Stimulated activated CD8-positive, alpha-beta memory T cell treated with anti-CD3 and anti-CD28 coated beads, Interleukin-15, amount 100 ng/mL, for 24 hours (primary cell): ENCODE measurements around the gene DDX1.
"Not testable (repeated sequence)": the region's sequence is repeated elsewhere in the genome, so short reads cannot be mapped to it uniquely, and the experiment has no call there.

Experiments used
- DNase-seq: peaks from one replicate; pipeline ENCODE4 v3.0.0-alpha.2; 2020; ENCODE audit warnings: low read depth

Gene DDX1

GRCh38 chr2:15591692-15592463 lies at the start of gene DDX1:
TSS of gene DDX1 (plus strand) at chr2:15591868. CDS start at chr2:15591934, 66 bp downstream.
- DNase-seq = peak; percentile 79

DNA sequence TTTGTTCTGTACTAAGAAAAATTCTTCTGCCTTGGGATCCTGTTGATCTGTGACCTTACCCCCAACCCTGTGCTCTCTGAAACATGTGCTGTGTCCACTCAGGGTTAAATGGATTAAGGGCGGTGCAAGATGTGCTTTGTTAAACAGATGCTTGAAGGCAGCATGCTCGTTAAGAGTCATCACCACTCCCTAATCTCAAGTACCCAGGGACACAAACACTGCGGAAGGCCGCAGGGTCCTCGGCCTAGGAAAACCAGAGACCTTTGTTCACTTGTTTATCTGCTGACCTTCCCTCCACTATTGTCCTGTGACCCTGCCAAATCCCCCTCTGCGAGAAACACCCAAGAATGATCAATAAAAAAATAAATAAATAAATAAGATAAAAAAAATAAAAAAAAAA lies 49.4 kb upstream of the DDX1 start:
- not testable (repeated sequence) for DNase-seq

DNA sequence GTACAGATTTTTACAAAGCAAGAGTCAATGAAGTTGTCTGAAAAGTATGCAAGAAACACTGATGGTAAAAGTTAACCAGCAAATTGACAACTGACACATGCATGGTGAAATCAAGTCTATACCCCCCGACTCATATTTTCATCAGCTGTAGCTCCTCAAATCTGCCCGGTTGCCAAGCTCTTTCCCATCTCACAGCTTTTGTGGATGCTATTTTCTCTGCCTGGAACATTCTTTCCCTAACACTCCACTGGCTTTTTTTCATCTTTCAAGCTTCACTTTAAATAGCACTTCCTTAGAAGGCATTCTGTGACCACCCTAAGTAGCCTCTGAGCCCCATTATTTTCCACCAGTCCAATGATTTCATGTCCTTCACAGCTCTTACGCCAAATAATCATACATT lies 48.6 kb upstream of the DDX1 start:
- no peak for DNase-seq

GRCh38 chr2:15543541-15543940 lies 48.1 kb upstream of the DDX1 start:
- no peak for DNase-seq

DNA sequence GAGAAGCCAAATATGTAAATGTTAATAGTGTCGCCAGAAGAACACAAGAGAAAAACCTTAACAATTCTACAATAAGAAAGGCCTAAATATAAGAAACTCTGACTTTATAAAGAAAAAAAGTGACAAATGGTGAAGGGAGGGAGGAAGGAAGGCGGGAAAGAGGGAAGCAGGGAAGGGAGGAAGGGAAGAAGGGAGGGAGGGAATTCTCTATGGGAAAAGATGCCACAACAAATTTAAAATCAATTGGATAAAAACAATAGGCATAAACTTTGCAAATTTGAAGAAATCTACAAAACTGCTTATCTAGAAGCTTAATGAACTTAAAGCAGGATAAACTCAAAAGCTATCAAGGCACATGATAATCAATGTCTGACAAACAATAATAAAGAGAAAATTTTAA lies 47.4 kb upstream of the DDX1 start:
- no peak for DNase-seq

DNA sequence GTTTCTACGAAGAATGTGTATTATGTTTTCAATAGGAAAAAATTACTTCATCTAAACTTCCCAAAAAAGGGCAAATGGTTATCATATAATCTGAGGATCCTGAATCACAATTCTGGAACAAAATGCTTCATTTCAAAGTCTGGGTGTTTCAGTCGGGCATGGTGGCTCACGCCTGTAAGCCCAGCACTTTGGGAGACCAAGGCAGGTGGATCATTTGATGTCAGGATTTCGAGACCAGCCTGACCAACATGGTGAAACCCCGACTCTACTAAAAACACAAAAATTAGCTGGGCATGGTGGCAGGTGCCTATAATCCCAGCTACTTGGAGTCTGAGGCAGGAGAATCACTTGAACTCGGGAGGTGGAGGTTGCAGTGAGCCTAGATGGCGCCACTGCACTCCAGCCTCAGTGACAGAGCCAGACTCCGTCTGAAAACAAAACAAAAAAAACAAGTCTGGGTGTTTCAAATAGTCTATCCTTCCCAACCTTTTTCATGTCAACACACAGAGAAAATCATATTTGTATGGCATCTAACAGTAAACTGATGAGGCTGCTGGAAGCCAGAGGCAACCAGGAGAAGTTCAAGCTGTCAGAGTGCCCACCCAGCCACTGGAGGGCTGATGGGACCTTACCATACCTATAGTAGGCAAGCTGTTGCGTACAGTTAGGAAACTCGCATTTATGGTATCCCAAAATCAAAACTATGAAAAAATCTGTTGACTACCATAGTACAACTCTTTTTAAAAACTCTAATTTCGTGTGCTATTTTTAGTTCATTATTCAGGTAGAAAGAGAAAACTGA lies 45.2 kb upstream of the DDX1 start:
- DNase-seq = no peak

DNA sequence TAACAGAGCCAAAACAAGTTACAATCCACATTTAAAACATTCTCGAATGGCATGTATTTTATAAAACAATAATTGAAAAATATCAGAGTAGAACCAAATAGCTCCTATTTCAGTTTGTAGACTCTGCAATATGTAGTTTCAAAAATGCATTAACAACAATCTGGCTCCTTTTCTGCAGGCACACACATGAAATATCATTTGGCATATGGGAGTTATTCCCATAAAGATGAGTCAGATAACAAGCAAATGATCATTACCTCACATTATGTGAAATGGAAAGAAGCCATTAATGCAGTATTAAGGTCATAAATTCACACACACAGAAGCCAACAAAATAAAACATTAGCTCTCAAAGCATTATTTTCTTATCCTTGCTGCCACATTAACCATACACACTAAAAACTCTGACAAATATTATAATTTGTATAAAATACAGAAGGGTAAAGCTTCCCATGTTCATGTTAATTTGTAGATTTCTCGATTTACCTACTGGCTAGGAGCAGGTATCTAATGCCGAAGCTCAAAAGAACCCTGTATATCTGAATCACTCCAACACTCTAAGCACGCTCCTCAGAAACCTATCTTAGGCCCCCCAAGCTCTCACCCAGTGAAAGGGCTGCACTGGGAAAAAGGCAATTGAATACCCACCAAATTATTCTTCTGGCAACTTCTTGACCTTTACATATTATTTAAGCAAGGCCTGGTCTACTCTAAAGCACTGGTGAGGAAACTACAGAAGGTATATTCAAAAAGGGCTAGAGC lies 44.4 kb upstream of the DDX1 start:
- DNase-seq = no peak

- no peak for DNase-seq
Measured at GRCh38 chr2:15548974-15549373, 42.7 kb upstream of the DDX1 start.

DNA sequence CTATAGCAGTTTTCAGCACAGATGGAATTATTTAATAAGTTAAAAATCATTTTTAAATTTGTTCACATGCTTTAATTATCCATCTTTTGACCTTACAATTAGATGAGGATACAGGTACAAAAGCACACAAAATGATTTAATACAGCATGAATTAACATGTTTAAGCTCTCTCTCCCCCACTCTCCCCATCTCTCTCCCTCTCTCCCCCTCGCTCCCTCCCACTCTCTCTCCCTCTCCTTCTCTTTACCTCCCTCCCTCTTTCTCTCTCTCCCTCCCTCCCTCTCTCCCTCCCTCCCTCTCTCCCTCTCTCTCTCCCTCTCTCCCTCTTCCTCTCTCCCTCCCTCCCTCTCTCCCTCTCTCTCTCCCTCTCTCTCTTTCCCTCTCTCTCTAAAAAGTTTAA lies 38.1 kb upstream of the DDX1 start:
- DNase-seq = no peak

DNA sequence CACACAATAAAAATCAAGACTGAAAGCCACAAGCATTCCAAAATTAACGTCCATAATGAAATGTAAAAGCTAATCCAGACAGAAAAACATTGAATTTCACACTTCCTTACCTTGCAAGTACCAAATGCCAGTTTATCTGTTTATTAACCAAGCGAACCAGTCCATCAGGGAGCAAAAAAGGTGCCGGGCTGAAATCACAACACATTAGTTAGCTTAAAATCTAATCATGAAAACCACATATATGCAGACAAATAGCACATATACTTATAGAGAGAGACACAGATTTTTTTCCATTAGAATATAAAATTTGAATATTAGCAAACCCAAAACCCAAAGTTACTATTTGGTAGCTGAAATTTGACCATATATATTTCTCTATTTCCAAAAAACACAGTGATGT lies 37.7 kb upstream of the DDX1 start:
- no peak for DNase-seq

- no peak for DNase-seq
Measured at GRCh38 chr2:15554525-15555218, 37.0 kb upstream of the DDX1 start.

GRCh38 chr2:15555760-15556193 lies 35.9 kb upstream of the DDX1 start:
- DNase-seq = no peak

DNA sequence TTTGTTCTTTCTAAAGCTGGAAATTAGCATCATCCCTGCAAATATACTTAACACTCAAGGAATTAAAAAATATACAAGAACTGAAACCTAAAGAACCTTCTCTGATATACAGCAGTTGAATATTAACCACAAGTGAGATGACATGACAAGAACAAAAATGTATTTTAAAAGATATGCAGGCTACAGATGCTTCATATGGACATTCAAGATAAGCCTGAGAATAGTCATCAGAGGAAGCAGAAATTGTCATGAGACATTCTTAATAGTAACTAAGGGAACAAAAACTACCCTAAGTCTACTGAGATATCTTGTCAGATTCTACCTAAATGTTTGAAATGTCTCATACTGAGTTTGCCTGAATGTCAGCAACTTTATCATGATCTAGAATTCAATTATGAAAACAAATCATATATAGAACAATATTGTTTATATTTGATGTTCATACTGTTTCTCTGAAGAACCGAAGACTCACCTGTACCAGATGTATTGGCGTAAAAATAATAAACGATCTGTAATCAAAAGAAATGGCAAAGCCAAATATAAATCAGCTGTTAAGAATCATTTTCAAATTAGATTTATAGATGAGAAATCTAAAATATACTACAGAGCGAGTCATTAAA lies 35.2 kb upstream of the DDX1 start:
- DNase-seq = no peak

- no peak for DNase-seq
Measured at GRCh38 chr2:15557887-15558311, 33.8 kb upstream of the DDX1 start.

GRCh38 chr2:15559379-15560139 lies 32.1 kb upstream of the DDX1 start:
- no peak for DNase-seq

GRCh38 chr2:15560140-15560987 lies 31.3 kb upstream of the DDX1 start:
- no peak for DNase-seq

GRCh38 chr2:15560988-15561573 lies 30.6 kb upstream of the DDX1 start, which contains the start of gene NBAS:
TSS of gene NBAS (minus strand) at chr2:15561334. CDS start at chr2:15561304, 30 bp downstream.
- DNase-seq = peak; percentile 47

DNA sequence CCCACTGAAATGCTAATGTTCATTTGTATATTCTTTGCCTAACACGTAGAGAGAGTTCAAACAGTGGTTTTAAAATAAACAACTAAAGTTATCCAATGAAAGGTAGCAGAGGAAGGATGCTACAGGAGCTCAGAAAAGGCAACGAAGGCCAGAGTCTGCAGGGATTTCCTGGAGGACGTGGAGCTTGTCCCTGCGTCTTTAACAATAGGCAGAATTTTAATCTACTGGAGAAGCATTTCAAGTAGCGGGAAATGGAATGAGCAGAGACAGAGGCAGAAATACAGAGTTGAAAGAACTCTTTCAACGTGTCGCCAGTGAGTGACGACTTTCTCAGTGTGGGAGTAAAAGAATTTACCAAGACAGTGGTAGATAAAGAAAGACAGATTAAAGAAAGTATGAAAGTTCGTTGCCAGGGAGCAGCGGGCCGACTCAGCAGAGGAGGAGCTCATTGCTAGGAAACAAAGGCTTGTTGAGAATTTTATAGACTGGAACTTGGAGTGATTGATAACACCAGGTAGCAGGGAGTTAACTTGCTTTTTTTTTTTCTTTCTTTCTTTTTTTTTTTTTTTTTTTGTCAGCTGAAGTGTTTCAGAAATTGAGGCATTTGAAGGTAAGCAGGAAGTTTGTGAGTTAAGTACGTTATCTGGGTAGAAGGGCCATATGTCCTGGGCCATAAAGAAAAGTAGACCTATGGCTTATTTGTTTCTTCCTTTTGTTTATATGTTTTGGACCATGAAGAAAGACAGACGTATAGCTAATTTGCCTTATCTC lies 29.9 kb upstream of the DDX1 start:
- DNase-seq = no peak
